ENCODE results near the gene ISG15. TPM values are rescaled to one million over a fixed set of nuclear protein-coding genes. Genes with fewer than 3 reads are reported as not detected.
"Not testable (repeated sequence)": the region's sequence is repeated elsewhere in the genome, so short reads cannot be mapped to it uniquely, and the experiment has no call there.

The ISG15 gene
- total RNA-seq, 2 experiments from 2014 or later = 94.5 to 102 TPM

DNA sequence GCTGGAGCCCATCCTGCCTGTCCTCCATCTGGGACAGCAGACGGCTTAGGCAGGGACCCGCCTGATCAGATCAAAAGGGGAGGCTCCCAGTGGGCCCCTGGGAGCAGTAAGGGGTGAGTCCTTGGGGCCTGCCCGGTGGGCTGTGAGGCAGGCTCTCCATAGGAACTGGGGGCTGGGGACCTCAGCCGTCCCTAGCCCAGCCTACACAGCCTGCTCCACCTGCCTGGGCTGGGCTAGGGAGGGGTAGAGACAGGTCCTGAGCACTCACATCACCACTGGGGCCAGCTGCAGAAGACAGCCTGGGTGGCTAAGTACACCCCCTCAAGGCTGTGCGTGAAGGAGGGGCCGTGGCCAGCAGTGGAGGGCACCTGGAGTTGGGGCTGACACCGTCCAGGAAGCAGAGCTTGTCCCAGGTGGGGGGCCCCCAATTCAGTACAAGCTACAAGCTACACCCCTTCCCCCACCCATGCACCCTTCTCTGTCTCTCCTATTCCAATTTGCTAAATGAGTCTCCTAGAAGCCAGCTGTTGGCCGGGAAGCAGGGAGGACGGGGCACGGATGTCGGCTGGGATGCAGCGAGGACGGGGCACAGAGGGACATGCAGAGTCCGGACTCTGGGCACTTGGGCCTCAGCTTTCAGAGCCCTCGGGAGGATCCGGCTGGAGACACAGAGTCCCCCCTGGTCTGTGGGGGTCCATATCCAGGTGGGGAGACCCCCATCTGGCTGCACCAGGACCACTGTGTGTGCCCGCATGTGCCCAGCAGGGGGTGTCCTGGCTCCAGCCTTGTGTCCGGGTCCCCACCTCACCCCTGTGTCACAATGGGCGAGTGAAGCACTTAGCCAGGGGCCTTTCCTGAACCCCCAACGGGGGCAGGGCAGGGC, 1.7 kb downstream of the ISG15 start:
- TF ChIP-seq, protein P1, sequence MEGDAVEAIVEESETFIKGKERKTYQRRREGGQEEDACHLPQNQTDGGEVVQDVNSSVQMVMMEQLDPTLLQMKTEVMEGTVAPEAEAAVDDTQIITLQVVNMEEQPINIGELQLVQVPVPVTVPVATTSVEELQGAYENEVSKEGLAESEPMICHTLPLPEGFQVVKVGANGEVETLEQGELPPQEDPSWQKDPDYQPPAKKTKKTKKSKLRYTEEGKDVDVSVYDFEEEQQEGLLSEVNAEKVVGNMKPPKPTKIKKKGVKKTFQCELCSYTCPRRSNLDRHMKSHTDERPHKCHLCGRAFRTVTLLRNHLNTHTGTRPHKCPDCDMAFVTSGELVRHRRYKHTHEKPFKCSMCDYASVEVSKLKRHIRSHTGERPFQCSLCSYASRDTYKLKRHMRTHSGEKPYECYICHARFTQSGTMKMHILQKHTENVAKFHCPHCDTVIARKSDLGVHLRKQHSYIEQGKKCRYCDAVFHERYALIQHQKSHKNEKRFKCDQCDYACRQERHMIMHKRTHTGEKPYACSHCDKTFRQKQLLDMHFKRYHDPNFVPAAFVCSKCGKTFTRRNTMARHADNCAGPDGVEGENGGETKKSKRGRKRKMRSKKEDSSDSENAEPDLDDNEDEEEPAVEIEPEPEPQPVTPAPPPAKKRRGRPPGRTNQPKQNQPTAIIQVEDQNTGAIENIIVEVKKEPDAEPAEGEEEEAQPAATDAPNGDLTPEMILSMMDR (IDR thresholded peaks at IDR 0.05) = peak; percentile 42
- POLR2A ChIA-PET = interaction anchor here (0.6 to 2.5 kb wide), 5 partner anchors 8 to 236 kb away, joined by 3 to 13 read pairs (median 4); no protein-coding TSS in a partner anchor
- Mint-ChIP-seq H3K4me1 (ENCODE audit: low read depth) (peaks cover 30% of the 10 kb centered on the region), H3K4me3 (peak overlapping the region; percentile 93), H3K27me3 (no peaks in the 10 kb centered on the region), H3K36me3 (ENCODE audit: low read depth) (peaks cover 5% of the 10 kb centered on the region), H3K27ac (peak overlapping the region; percentile 86), H3K9me3 (peaks cover 3% of the 10 kb centered on the region)
- DNase-seq = peak; percentile 56
- intact Hi-C loops (cut with micrococcal nuclease) = no loop called here
- ATAC-seq = no peak
- CTCF ChIA-PET = interaction anchor here (1.1 to 3.5 kb wide), 5 partner anchors 13 to 49 kb away, joined by 3 to 37 read pairs (median 12); partner anchors contain the start of gene PERM1

DNA sequence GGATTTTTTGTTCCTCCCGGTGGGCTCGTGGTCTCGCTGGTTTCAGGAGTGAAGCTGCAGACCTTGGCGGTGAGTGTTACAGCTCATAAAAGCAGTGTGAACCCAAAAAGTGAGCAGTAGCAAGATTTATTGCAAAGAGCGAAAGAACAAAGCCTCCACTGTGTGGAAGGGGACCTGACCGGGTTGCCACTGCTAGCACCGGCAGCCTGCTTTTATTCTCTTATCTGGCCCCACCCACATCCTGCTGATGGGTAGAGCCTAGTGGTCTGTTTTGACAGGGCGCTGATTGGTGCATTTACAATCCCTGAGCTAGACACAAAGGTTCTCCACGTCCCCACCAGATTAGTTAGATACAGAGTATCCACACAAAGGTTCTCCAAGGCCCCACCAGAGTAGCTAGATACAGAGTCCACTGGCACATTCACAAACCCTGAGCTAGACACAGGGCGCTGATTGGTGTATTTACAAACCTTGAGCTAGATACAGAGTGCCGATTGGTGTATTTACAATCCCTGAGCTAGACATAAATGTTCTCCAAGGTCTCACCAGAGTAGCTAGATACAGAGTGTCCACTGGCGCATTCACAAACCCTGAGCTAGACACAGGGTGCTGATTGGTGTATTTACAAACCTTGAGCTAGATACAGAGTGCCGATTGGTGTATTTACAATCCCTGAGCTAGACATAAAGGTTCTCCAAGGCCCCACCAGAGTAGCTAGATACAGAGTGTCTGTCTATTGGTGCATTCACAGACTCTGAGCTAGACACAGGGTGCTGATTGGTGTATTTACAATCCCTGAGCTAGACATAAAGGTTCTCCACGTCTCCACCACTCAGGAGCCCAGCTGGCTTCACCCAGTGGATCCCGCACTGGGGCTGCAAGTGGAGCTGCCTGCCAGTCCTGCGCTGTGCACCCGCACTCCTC, 4.4 kb downstream of the ISG15 start:
- H3K27ac Mint-ChIP-seq = peak overlapping the region; percentile 34
- H3K27me3 Mint-ChIP-seq; intact Hi-C loops (cut with micrococcal nuclease); H3K36me3 Mint-ChIP-seq (ENCODE audit: low read depth); H3K9me3 Mint-ChIP-seq; ATAC-seq; H3K4me3 Mint-ChIP-seq: not testable (repeated sequence)
- DNase-seq = peak; percentile 55
- H3K4me1 Mint-ChIP-seq (ENCODE audit: low read depth) = peaks cover 29% of the 10 kb centered on the region
- CTCF ChIA-PET = interaction anchor here (0.7 to 2.7 kb wide), 6 partner anchors 15 to 488 kb away, joined by 3 to 17 read pairs (median 12); no protein-coding TSS in a partner anchor
- POLR2A ChIA-PET = interaction anchor here (0.7 to 1.4 kb wide), 3 partner anchors 14 to 44 kb away, joined by 3 read pairs; no protein-coding TSS in a partner anchor

GRCh38 chr1:1018321-1018685, 5.0 kb downstream of the ISG15 start:
- H3K36me3 Mint-ChIP-seq (ENCODE audit: low read depth); H3K27ac Mint-ChIP-seq; ATAC-seq; DNase-seq; intact Hi-C loops (cut with micrococcal nuclease); H3K9me3 Mint-ChIP-seq; H3K4me3 Mint-ChIP-seq; H3K27me3 Mint-ChIP-seq: not testable (repeated sequence)
- POLR2A ChIA-PET = interaction anchor here (1.2 kb wide), 1 partner anchor 43 kb away, joined by 3 read pairs; no protein-coding TSS in a partner anchor
- CTCF ChIA-PET = interaction anchor here (1.2 to 2.7 kb wide), 6 partner anchors 11 to 104 kb away, joined by 3 to 17 read pairs (median 12); no protein-coding TSS in a partner anchor
- H3K4me1 Mint-ChIP-seq (ENCODE audit: low read depth) = peaks cover 26% of the 10 kb centered on the region

DNA sequence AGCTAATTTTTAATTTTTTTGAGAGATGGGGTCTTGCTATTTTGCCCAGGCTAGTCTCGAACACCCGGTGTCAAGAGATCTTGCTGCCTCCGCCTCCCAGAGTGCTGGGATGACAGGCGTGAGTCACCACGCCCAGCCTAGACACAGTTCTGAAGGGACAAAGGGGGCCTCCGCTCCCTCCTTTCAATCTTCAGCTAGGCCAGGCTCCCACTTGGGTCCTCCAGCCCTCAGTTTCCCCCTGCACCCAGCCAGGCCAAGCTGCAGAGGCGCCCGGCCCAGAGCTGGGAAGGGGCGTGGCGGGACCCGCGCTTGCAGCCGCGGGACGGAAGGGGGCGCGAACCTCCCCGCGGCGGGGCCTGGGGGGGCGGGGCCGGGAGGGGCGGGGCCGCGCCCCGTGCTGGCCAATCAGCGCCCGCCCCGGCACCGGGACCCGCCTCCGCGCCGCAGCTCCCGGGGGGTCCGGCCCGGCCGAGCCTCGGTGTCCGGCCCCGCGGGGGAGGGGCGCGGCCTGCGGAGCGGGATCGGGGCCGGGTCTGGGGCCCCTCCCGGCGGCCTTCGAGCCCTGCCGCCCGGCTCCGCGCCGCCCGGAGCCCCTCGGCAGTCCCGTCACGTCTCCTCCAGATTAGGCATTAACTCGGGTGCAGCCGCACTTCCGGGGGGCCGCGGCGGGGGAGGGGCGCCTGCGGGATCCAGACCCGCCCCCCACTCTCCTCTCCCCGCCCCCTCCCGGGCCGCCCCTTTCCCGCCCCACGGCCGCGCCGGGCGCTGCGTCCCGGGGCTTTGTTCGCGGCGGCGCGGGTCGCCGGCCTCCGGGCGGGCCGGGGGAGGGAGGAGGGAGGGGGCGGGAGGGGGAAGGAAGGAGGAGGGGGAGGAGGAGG, 6.1 kb downstream of the ISG15 start:
- DNase-seq = peak; percentile 81
- Mint-ChIP-seq H3K9me3 (no peaks in the 10 kb centered on the region), H3K27me3 (no peaks in the 10 kb centered on the region), H3K4me3 (peak overlapping the region; percentile 66), H3K4me1 (ENCODE audit: low read depth) (peaks cover 19% of the 10 kb centered on the region), H3K36me3 (ENCODE audit: low read depth) (no peaks in the 10 kb centered on the region), H3K27ac (no peak overlapping the region)
- intact Hi-C loops (cut with micrococcal nuclease) = no loop called here
- TF ChIP-seq, protein P1 (IDR thresholded peaks at IDR 0.05) = peak; percentile 48
- ChIA-PET POLR2A (interaction anchor here (1.0 to 1.3 kb wide), 3 partner anchors 42 to 212 kb away, joined by 3 to 4 read pairs (median 3); no protein-coding TSS in a partner anchor), CTCF (interaction anchor here (0.6 to 3.4 kb wide), 11 partner anchors 12 to 232 kb away, joined by 3 to 17 read pairs (median 4); no protein-coding TSS in a partner anchor)
- ATAC-seq = peak; percentile 79

GRCh38 chr1:1020000-1020404, 6.7 kb downstream of the ISG15 start, which contains the start of gene AGRN:
AGRN (plus strand) TSS chr1:1020120; CDS start chr1:1020173, 53 bp downstream.
- intact Hi-C loops (cut with micrococcal nuclease) = no loop called here
- Mint-ChIP-seq H3K4me1 (ENCODE audit: low read depth) (peaks cover 13% of the 10 kb centered on the region), H3K4me3 (peak within 1 kb of the TSS; percentile 66), H3K36me3 (ENCODE audit: low read depth) (no peaks in the 10 kb centered on the region), H3K9me3 (no peaks in the 10 kb centered on the region), H3K27ac (no peak within 1 kb of the TSS), H3K27me3 (no peaks in the 10 kb centered on the region)
- ATAC-seq (peak; percentile 6), DNase-seq (peak; percentile 39)
- POLR2A ChIA-PET = interaction anchor here (1.0 to 1.3 kb wide), 2 partner anchors 43 to 211 kb away, joined by 3 to 4 read pairs; no protein-coding TSS in a partner anchor
- CTCF ChIA-PET = interaction anchor here (1.1 to 3.4 kb wide), 4 partner anchors 13 to 80 kb away, joined by 3 to 14 read pairs (median 12); no protein-coding TSS in a partner anchor
- TF ChIP-seq, protein P1 (IDR thresholded peaks at IDR 0.05) = no peak
